Stimulated activated CD4-positive, alpha-beta T cell treated with anti-CD3 and anti-CD28 coated beads, Interleukin-12 subunit alpha, Interleukin-12 subunit beta, amount 100 ng/mL, for 4 hours (primary cell): Measurements from ENCODE around the gene ALDH1L1.

ENCODE experiments used
- DNase-seq: peaks from one replicate; pipeline ENCODE4 v3.0.0-alpha.2; 2020

ALDH1L1 gene

GRCh38 chr3:126153695-126154360 lies 26.6 kb downstream of the ALDH1L1 start:
- DNase-seq, result no peak

GRCh38 chr3:126152901-126153694 lies 27.3 kb downstream of the ALDH1L1 start:
- DNase-seq, result no peak

- no peak for DNase-seq
These were observed 27.9 kb downstream of the ALDH1L1 start for GRCh38 chr3:126152458-126152857.

GRCh38 chr3:126151562-126152302 lies 28.7 kb downstream of the ALDH1L1 start:
- no peak for DNase-seq

- DNase-seq, result no peak
These were observed 30.3 kb downstream of the ALDH1L1 start for GRCh38 chr3:126149960-126150515.

- DNase-seq, result no peak
These were observed 31.0 kb downstream of the ALDH1L1 start for GRCh38 chr3:126149256-126149902.

- no peak for DNase-seq
These were observed 32.3 kb downstream of the ALDH1L1 start for GRCh38 chr3:126147932-126148683.

- DNase-seq, result no peak
These were observed 33.0 kb downstream of the ALDH1L1 start for GRCh38 chr3:126147147-126147931.

- no peak for DNase-seq
These were observed 33.8 kb downstream of the ALDH1L1 start for GRCh38 chr3:126146525-126147146.

- DNase-seq, result no peak
These were observed 34.4 kb downstream of the ALDH1L1 start for GRCh38 chr3:126146034-126146433.

GRCh38 chr3:126142652-126143051 lies 37.7 kb downstream of the ALDH1L1 start:
- DNase-seq, result no peak

GRCh38 chr3:126137490-126138130 lies 42.8 kb downstream of the ALDH1L1 start:
- no peak for DNase-seq

GRCh38 chr3:126136428-126137220 lies 43.8 kb downstream of the ALDH1L1 start:
- DNase-seq, result no peak

- DNase-seq, result no peak
These were observed 44.8 kb downstream of the ALDH1L1 start for GRCh38 chr3:126135406-126136076.

GRCh38 chr3:126135071-126135405 lies 45.3 kb downstream of the ALDH1L1 start:
- DNase-seq, result no peak

- DNase-seq, result peak; percentile 43
These were observed 46.0 kb downstream of the ALDH1L1 start for GRCh38 chr3:126134219-126134975.

GRCh38 chr3:126133606-126134005 lies 46.8 kb downstream of the ALDH1L1 start:
- no peak for DNase-seq
